OCI-LY7 (cell line): ENCODE data around the gene NBEAL2. TPM values are rescaled to one million over a fixed set of nuclear protein-coding genes. Genes with fewer than 3 reads are reported as not detected.
A peak's percentile ranks its signal among the peaks of the same experiment; 100 is the strongest.

Source experiments
- BruUV-seq: library from RNA; stranded (reverse); fragments of 400-500 nt; replicated peaks from 2 replicates; lab custom pipeline; 2021; lab: Mats Ljungman, UMichigan
- CTCF ChIA-PET: fragments of 300-600 bp; sonication (Branson Sonifier 250); formaldehyde crosslinking; loops from one replicate; lab custom pipeline; 2022; ENCODE audit warnings: antibody characterized with exemption; ENCODE audit not compliant: unreplicated experiment; lab: Charles Lee
- POLR2A ChIA-PET: fragments of 300-600 bp; sonication (Branson Sonifier 250); formaldehyde crosslinking; loops from one replicate; lab custom pipeline; 2022; ENCODE audit warnings: antibody characterized with exemption; lab: Charles Lee
- DNase-seq: peaks from one replicate; pipeline ENCODE4 v3.0.0-alpha.2; 2015; ENCODE audit warnings: low spot score
- H2AFZ ChIP-seq: fragments of 200-600 bp; sonication (generic), shearing (Covaris generic); 2 replicates; pipeline ENCODE4 v1.6.1; 2014; ENCODE audit warnings: mild to moderate bottlenecking, antibody characterized with exemption, low read length, moderate library complexity
- H3K27ac ChIP-seq: fragments of 200-600 bp; sonication (generic); 2 replicates; pipeline ENCODE4 v1.5.1; 2014; ENCODE audit warnings: mixed run types, low read depth, mild to moderate bottlenecking, moderate library complexity, low read length, inconsistent platforms; ENCODE audit not compliant: poor library complexity, severe bottlenecking
- H3K36me3 ChIP-seq: fragments of 200-600 bp; sonication (generic); 2 replicates; pipeline ENCODE4 v1.6.1; 2014; ENCODE audit warnings: mild to moderate bottlenecking, antibody characterized with exemption, low read length, moderate library complexity, mixed read lengths; ENCODE audit not compliant: insufficient read depth
- H3K4me1 ChIP-seq: fragments of 200-600 bp; sonication (generic); 2 replicates; pipeline ENCODE4 v1.5.1; 2014; ENCODE audit warnings: mild to moderate bottlenecking, low read length; ENCODE audit not compliant: insufficient read depth, poor library complexity, severe bottlenecking
- H3K4me2 ChIP-seq: fragments of 200-600 bp; sonication (generic); 2 replicates; pipeline ENCODE4 v1.6.1; 2014; ENCODE audit warnings: mild to moderate bottlenecking, low read length
- H3K4me3 ChIP-seq: fragments of 200-600 bp; sonication (generic); 2 replicates; pipeline ENCODE4 v1.5.1; 2014; ENCODE audit warnings: mild to moderate bottlenecking, low read depth, low read length; ENCODE audit not compliant: poor library complexity, severe bottlenecking
- H3K79me2 ChIP-seq: fragments of 200-600 bp; sonication (generic); 2 replicates; pipeline ENCODE4 v1.6.1; 2016; ENCODE audit warnings: low read depth, mild to moderate bottlenecking, low read length, moderate library complexity, mixed read lengths; ENCODE audit not compliant: insufficient read depth
- H3K9me2 ChIP-seq: fragments of 200-600 bp; sonication (generic); 2 replicates; pipeline ENCODE4 v1.6.1; 2016; ENCODE audit warnings: mild to moderate bottlenecking, low read length, mixed read lengths; ENCODE audit not compliant: insufficient read depth
- H3K9me3 ChIP-seq: fragments of 200-600 bp; sonication (generic); 2 replicates; pipeline ENCODE4 v1.6.1; 2014; ENCODE audit warnings: mild to moderate bottlenecking, mixed run types, low read length, mixed read lengths
- H4K20me1 ChIP-seq: fragments of 200-600 bp; sonication (generic); 2 replicates; pipeline ENCODE4 v1.6.1; 2014; ENCODE audit warnings: mild to moderate bottlenecking, antibody characterized with exemption, low read length, moderate library complexity, mixed read lengths; ENCODE audit not compliant: insufficient read depth
- EZH2phosphoT487 ChIP-seq: fragments of 200-600 bp; sonication (generic); IDR thresholded peaks from 2 replicates; pipeline ENCODE4 v1.6.1; 2018; ENCODE audit warnings: low read depth, borderline replicate concordance, mild to moderate bottlenecking, mixed run types, antibody characterized with exemption, low read length, moderate library complexity, mixed read lengths
- intact Hi-C: fragments of 100-400 bp; cut with micrococcal nuclease; formaldehyde crosslinking; loops from one replicate; pipeline ENCODE4 v1.10.0; 2022; ENCODE audit not compliant: unreplicated experiment
- total RNA-seq, 2 experiments: library from RNA; depleted of rRNA in 1 of 2; stranded (reverse); fragments of >200 nt in 1 of 2; shearing (Covaris generic) in 1 of 2; gene quantifications; 2 replicates each; pipeline ENCODE4 v1.2.3, GENCODE V29; 2014 to 2022
- TF ChIP-seq, protein P1 (sequence below): fragments of 200-600 bp; sonication (generic); conservative IDR thresholded peaks from 2 replicates; pipeline ENCODE4 v1.5.1; 2014; ENCODE audit warnings: mild to moderate bottlenecking, antibody characterized with exemption, low read length, moderate library complexity, mixed read lengths

NBEAL2 gene
- total RNA-seq, 2 experiments from 2014 or later: 74.9 to 149 TPM

DNA sequence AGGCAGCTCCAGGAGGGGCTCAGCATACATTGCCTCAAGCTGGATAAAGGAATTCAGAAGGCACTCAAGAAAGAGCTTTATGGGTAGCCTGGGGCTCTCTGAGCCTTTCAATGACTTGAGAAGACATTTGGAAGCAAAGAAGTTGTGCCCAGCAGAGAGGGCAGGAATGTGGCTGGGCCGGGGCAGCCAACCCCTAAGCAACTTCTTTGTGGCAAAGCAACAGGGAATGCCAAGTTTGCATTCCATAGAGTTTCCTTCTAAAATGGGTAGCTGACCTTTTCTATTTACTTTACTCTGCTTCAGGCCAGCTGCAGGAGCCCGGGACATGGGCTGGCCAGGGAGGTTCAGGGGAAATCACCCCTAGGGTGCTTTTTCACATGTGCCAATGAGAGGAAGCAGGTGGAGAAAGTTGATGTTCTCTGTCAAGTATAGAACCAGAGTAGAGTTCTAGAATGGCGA, 48.5 kb upstream of the NBEAL2 start:
- Histone ChIP-seq H3K36me3 (peaks cover 73% of the 10 kb centered on the region), H3K79me2 (peaks cover 73% of the 10 kb centered on the region), H3K4me3 (peak overlapping the region; percentile 30), H3K4me1 (peaks cover 95% of the 10 kb centered on the region), H3K4me2 (peak overlapping the region; percentile 82), H3K27ac (peak overlapping the region; percentile 100), H3K9me3 (no peaks in the 10 kb centered on the region), H3K9me2 (no peaks in the 10 kb centered on the region), H4K20me1 (peaks cover 4% of the 10 kb centered on the region; the same call in 1 of the 2 replicates), H2AFZ (no peak overlapping the region)
- POLR2A ChIA-PET: interaction anchor here (0.7 to 2.6 kb wide), 9 partner anchors 11 to 54 kb away, joined by 3 to 8 read pairs (median 3); partner anchors contain the start of gene CCDC12
- BruUV-seq: no TSS peak
- CTCF ChIA-PET: interaction anchor here (1.4 kb wide), 1 partner anchor 49 kb away, joined by 5 read pairs; the partner anchor contains the start of gene NBEAL2
- DNase-seq: peak; percentile 57
- intact Hi-C loops: no loop called here
- no peak for TF ChIP-seq EZH2phosphoT487
- TF ChIP-seq, protein P1, sequence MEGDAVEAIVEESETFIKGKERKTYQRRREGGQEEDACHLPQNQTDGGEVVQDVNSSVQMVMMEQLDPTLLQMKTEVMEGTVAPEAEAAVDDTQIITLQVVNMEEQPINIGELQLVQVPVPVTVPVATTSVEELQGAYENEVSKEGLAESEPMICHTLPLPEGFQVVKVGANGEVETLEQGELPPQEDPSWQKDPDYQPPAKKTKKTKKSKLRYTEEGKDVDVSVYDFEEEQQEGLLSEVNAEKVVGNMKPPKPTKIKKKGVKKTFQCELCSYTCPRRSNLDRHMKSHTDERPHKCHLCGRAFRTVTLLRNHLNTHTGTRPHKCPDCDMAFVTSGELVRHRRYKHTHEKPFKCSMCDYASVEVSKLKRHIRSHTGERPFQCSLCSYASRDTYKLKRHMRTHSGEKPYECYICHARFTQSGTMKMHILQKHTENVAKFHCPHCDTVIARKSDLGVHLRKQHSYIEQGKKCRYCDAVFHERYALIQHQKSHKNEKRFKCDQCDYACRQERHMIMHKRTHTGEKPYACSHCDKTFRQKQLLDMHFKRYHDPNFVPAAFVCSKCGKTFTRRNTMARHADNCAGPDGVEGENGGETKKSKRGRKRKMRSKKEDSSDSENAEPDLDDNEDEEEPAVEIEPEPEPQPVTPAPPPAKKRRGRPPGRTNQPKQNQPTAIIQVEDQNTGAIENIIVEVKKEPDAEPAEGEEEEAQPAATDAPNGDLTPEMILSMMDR: no peak

DNA sequence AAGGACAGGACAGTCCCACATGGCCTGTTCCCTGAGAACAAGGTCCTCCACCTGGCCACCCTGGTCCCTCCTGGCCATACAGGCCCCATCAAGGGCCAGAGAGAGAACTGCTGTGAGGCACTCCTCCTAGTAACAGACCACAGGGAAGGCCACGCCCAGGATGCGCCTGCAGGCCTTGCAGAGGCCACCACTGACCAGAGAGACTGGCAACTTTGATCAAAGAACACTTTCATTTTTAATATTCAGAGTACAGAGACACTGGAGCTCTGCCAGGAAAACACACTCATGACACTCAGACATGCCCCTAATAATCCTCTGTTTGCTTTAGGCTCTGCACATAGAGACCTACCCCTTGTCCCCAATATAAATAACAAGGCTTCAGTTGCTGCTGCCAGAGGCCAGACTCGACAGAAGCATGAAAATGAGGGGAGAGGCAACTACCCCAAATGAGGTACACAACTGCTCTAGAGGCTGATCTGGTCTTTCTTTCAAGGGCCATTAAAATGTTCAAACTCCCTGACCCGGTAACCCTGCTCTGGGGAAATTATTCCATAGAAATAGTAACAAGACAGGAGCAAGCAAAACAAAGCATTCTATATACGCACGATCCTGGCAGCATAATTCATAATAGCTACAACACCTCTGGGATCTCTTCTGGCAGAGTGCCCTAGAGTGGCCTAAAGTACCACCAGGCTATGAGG, 47.7 kb upstream of the NBEAL2 start:
- no peak for DNase-seq
- POLR2A ChIA-PET: interaction anchor here (1.0 to 3.6 kb wide), 7 partner anchors 10 to 48 kb away, joined by 3 to 13 read pairs (median 6); partner anchors contain the start of gene CCDC12
- BruUV-seq: no TSS peak

More for the DNA sequence above, 47.7 kb upstream of the NBEAL2 start:
- TF ChIP-seq EZH2phosphoT487: no peak
- TF ChIP-seq, protein P1: no peak
- H3K9me2 ChIP-seq: no peaks in the 10 kb centered on the region
- H3K4me2 ChIP-seq: peak overlapping the region; percentile 82
- peaks cover 76% of the 10 kb centered on the region for H3K36me3 ChIP-seq
- no peaks in the 10 kb centered on the region for H3K9me3 ChIP-seq
- CTCF ChIA-PET: interaction anchor here (1.4 to 2.4 kb wide), 2 partner anchors 22 to 48 kb away, joined by 5 to 9 read pairs; partner anchors contain the start of gene NBEAL2
- peak overlapping the region; percentile 30 for H3K4me3 ChIP-seq
- H3K27ac ChIP-seq: peak overlapping the region; percentile 100
- no peak overlapping the region for H2AFZ ChIP-seq
- H3K79me2 ChIP-seq: peaks cover 78% of the 10 kb centered on the region
- H3K4me1 ChIP-seq: peaks cover 87% of the 10 kb centered on the region
- intact Hi-C loops: no loop called here
- peaks cover 4% of the 10 kb centered on the region; the same call in 1 of the 2 replicates for H4K20me1 ChIP-seq
